GM12891 (cell line): ENCODE measurements around the gene TFPI.

Experiments
- PAX5 ChIP-seq: IDR thresholded peaks from 2 replicates; pipeline ENCODE4 v1.6.1; 2011; ENCODE audit warnings: low read length, moderate library complexity, mild to moderate bottlenecking; ENCODE audit not compliant: insufficient read depth, severe bottlenecking
- POLR2A ChIP-seq: IDR thresholded peaks from 2 replicates; pipeline ENCODE4 v1.6.1; 2011; ENCODE audit warnings: low read depth, low read length, control low read depth
- POLR2AphosphoS5 ChIP-seq: IDR thresholded peaks from 2 replicates; pipeline ENCODE4 v1.6.1; 2011; ENCODE audit warnings: low read depth, low read length, control low read depth
- POU2F2 ChIP-seq: IDR thresholded peaks from 2 replicates; pipeline ENCODE4 v1.6.1; 2011; ENCODE audit warnings: low read depth, mild to moderate bottlenecking, control low read depth, low read length, moderate library complexity
- SPI1 ChIP-seq: IDR thresholded peaks from 2 replicates; pipeline ENCODE4 v1.6.1; 2011; ENCODE audit warnings: low read depth, low read length, control low read depth
- TAF1 ChIP-seq: IDR thresholded peaks from 2 replicates; pipeline ENCODE4 v1.6.1; 2011; ENCODE audit warnings: low read depth, low read length, control low read depth

DNA sequence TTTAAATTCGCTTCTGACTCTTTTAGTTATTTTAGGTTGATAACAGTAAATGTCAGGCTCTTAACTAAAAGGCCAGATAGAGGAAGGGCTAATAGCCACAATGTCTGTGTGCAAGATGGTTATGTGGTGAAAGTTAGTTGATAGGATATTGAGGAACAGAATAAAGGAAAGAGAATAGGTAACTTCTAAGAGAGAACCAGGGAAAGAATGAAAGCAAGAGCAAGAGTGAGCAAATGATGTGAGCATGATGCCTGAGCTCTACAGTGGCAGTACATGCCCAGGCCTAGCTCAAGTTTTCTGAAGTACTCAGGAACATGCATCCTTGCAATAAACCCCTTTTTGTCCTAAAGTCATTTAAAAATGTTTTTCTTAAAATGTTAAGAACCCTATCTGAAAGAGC, 12.5 kb upstream of the TFPI start:
- TF ChIP-seq POLR2A, result no peak
- TF ChIP-seq POLR2AphosphoS5, result no peak
- TF ChIP-seq SPI1, result no peak
- no peak for TF ChIP-seq TAF1
- no peak for TF ChIP-seq PAX5
- no peak for TF ChIP-seq POU2F2
